Activated naive CD4-positive, alpha-beta T cell treated with anti-CD3 and anti-CD28 coated beads, Interleukin-2, amount 50 U/mL, for 72 hours (primary cell): ENCODE measurements around the gene CCL14. TPM values are rescaled to one million over a fixed set of nuclear protein-coding genes. Genes with fewer than 3 reads are reported as not detected.
"Not testable (repeated sequence)": the region's sequence is repeated elsewhere in the genome, so short reads cannot be mapped to it uniquely, and the experiment has no call there.

Experiments used
- ATAC-seq, 2 donors: fragments of 150-1000 bp; cut with Tn5 transposase; 2 replicates each; pipeline ENCODE4 v1.10.0; 2021; ENCODE audit warnings: mild to moderate bottlenecking in 2 of 2, moderate library complexity in 2 of 2
- DNase-seq, 2 donors: peaks; one replicate each; pipeline ENCODE4 v3.0.0; 2021 to 2022; ENCODE audit warnings: low spot score in 2 of 2
- H3K27ac Mint-ChIP-seq, 2 donors: one replicate each; pipeline ENCODE4 v1.8.0; 2022; ENCODE audit warnings: mild to moderate bottlenecking in 2 of 2, mixed read lengths in 2 of 2
- H3K36me3 Mint-ChIP-seq, 2 donors: one replicate each; pipeline ENCODE4 v1.8.0; 2022; ENCODE audit warnings: mixed read lengths in 2 of 2
- H3K9me3 Mint-ChIP-seq, 2 donors: one replicate each; pipeline ENCODE4 v1.8.0; 2022; ENCODE audit warnings: mixed read lengths in 2 of 2
- total RNA-seq, 2 donors: library from RNA; stranded (reverse); gene quantifications; one replicate each; pipeline ENCODE4 v1.2.3, GENCODE V29; 2022

The CCL14 gene
- total RNA-seq: not detected

DNA sequence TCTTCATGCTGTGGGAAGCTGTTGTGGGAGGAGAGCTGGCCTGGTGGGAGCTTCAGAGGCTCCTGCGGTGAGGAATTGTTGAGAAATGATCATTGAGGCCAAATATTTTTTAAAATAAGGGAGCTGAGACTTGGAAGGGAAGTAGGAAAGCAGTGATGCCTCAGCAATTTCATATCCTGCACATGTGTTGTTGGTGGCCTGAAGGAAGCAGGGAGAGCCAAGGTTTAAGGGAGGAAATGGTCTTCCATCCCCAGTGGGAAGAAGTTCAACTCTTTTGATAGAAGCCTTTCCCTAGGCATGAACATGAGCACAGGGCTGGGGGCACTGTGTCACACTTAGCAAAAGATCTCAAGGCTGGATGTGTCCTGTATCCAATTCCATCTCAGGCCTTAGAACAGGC lies at the start of gene CCL14:
CCL14 (minus strand) TSS at position 87 of the 400 bp plus-strand sequence; CDS start at position 7, 80 bp downstream.
- ATAC-seq: no peak
- no peak for DNase-seq
- Mint-ChIP-seq H3K36me3 (peaks cover 0 to 5% of the 10 kb centered on the region in 2 donors), H3K9me3 (peaks cover 5 to 7% of the 10 kb centered on the region in 2 donors), H3K27ac (peak within 1 kb of the TSS in 1 of 2 donors; percentile 4)

DNA sequence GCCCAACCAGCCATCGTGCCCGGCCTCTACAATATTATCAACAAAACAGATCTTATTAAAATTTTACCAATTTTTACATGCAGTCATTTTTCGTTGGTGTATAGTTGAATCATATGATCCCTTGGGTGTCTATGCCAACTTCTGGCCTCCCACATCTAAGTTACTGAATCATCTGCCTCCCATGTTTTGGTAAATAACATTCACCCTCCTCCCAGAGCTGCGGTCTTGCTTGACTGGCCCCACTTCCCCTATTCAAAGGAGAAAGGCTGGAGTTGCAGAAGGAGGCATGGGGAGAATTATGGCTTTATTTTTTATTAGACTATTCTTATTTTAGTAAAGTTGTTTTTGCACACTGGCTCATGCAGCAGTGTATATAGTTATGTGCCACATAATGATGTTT lies 49.7 kb upstream of the CCL14 start:
- ATAC-seq: no peak
- Mint-ChIP-seq H3K36me3 (no peaks in the 10 kb centered on the region), H3K27ac (no peak overlapping the region), H3K9me3 (no peaks in the 10 kb centered on the region)
- DNase-seq: no peak

DNA sequence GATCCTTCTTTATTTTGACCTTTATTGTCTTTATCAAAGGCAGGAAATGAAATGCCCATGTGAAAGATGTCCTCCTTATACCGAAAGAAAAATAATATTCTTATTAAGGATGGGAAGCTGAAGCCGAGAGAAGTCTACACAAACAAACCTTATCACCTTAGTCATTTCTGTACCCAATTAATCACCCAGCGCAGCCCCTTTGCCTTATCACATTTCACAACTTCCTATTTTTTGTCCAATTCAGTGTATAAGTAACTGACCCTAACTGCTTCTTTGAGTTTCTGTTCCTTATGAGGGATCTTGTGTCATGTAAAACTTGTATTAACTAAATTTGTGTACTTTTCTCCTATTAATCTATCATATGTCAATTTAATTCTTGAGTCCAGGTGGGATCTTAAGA lies 47.6 kb upstream of the CCL14 start:
- H3K36me3 Mint-ChIP-seq: no peaks in the 10 kb centered on the region
- no peak overlapping the region for H3K27ac Mint-ChIP-seq
- ATAC-seq (no peak), DNase-seq (no peak)
- H3K9me3 Mint-ChIP-seq: no peaks in the 10 kb centered on the region

DNA sequence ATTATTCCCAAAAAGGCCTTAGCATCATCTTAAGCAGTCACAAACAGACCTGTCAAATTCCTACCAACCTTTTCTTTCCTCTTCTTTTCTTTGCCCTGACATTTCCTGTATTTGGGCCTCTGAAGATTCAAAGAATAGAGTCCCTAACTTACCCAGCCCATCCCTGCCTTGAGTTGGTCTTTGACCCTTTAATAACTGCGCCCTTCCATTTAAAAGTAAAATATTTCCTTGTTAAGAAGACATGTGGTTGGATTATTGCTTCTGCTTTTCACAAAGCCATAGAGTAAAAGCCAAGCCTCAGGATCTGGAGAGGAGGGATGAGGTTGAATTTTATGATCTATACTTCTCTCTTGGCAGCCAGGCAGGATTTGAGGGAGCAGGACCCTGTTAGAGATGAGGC lies 44.4 kb upstream of the CCL14 start:
- DNase-seq (no peak), ATAC-seq (no peak)
- no peak overlapping the region for H3K27ac Mint-ChIP-seq
- no peaks in the 10 kb centered on the region for H3K36me3 Mint-ChIP-seq
- no peaks in the 10 kb centered on the region for H3K9me3 Mint-ChIP-seq

DNA sequence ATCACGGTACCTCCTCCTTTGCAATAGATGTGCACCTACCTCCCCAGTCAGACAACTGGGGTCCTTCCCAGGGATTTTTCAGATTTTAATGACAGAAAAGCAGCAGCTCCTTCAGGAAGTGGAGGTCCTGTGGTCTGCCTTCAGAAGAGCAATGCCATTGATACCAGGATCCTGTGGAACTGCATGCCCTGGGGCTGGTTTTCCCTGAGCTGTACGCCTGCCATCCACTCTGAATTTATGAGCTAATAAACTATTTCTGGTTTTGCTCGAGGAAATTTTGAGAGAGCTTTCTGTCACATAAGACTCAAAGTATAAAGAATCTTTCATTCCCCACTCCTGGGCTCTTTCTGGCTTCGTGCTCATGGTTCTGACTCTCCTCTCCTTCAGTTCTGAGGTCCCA lies 41.2 kb upstream of the CCL14 start:
- H3K36me3 Mint-ChIP-seq: no peaks in the 10 kb centered on the region
- DNase-seq (no peak), ATAC-seq (no peak)
- no peaks in the 10 kb centered on the region for H3K9me3 Mint-ChIP-seq
- no peak overlapping the region for H3K27ac Mint-ChIP-seq

DNA sequence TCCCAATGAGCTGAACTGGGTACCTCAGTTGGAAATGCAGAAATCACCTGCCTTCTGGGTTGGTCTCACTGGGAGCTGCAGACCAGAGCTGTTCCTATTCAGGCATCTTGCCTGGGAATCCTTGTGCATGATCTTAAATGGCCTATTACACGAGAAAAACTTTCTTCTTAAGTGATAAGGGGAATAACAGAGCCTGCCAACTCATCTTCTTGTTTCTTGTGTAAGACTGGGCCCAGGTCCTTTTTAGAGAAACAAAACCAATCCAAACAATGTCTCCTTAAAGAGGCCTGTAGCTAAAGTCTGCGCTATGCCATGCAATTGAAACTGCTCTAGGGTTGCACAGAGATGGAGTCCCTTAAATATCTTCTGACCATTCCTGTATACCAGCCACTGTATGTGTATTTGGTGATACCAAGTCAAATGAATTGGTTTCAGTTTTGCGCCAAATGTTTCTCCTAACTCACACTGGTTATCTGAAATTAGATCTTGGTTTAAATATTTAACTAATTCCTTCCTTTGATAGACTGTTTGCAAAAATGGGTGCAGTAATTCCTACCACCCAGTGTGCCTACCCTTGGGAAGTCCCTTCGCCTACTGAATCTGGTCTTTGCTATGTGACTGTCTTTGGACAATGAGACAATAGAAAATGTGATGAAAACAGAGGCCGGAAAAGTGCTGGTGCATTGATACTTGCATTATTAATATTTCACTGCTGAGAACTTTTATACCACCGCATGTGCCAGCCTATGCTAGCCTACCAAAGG lies 37.8 kb upstream of the CCL14 start:
- no peak for ATAC-seq
- Mint-ChIP-seq H3K36me3 (no peaks in the 10 kb centered on the region), H3K27ac (no peak overlapping the region), H3K9me3 (no peaks in the 10 kb centered on the region)
- no peak for DNase-seq

DNA sequence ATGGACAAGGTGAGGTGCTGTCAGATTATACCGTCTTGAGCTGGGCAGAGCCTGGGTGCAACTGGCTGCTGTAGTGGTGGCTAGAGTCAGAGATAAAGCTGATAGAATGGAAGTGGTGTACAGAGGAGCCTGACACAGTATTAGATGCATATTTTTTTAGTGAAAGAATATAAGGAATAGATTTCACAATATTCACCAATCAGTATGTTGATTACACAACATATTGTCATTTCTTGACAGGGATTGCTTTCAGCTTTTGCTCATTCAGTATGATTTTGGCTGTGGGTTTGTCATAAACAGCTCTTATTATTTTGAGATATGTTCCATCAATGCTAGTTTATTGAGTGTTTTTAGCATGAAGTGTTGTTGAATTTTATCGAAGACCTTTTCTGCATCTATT lies 32.9 kb upstream of the CCL14 start:
- DNase-seq (no peak), ATAC-seq (no peak)
- no peaks in the 10 kb centered on the region for H3K9me3 Mint-ChIP-seq
- no peak overlapping the region for H3K27ac Mint-ChIP-seq
- no peaks in the 10 kb centered on the region for H3K36me3 Mint-ChIP-seq

DNA sequence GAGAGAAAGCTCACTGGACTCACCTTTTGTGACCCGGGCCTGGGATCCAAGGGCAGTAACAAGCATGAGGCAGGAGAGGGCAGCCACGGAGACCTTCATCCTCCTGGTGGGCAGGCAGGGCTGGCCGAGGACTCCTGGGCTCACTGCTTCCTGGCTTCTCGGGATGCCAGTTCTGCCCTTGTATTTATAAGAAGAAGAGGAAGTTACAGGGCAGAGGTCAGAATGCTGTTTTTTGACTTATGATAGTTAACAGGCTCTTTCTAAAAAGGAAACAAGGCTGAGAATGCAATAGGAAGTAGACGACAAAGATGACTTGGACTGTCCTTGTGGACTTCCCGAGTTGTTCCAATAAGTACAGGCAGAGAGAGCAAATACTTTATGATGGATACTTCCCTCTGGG lies 31.3 kb upstream of the CCL14 start, which contains the start of gene CCL23:
CCL23 (minus strand) TSS at position 174 of the 400 bp plus-strand sequence; CDS start at position 99, 75 bp downstream.
- peak within 1 kb of the TSS in 1 of 2 donors; percentile 50 for H3K27ac Mint-ChIP-seq
- no peaks in the 10 kb centered on the region for H3K36me3 Mint-ChIP-seq
- DNase-seq (no peak), ATAC-seq (no peak)
- H3K9me3 Mint-ChIP-seq: no peaks in the 10 kb centered on the region

DNA sequence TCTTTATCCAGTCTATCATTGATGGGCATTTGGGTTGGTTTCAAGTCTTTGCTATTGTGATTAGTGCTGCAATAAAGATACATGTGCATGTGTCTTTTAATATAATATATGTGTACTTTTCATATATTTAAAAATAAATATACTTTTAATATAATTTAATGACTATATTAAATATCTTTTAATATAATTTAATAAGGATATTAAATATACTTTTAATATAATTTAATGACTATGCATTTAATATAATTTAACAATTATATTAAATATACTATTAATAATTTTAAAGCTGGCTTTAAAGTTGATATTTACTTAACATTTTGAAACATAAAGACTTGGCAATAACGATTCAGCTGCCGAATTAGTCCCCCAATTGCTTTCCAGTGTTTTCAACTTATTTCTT lies 30.0 kb upstream of the CCL14 start:
- no peak overlapping the region for H3K27ac Mint-ChIP-seq
- ATAC-seq: no peak
- H3K9me3 Mint-ChIP-seq: no peaks in the 10 kb centered on the region
- no peaks in the 10 kb centered on the region for H3K36me3 Mint-ChIP-seq
- DNase-seq: no peak

DNA sequence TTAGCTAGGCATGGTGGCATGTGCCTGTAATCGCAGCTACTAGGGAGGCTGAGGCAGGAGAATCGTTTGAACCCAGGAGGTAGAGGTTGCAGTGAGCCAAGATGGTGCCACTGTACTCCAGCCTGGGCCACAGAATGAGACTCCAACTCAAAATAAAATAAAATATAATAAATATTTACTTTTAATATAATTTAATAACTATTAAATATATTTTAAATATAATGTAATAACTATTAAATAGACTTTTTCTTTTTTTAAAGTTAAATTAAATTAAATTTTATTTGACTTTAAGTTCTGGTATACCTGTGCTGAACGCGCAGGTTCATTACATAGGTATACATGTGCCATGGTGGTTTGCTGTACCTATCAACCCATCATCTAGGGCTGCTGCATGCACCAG lies 29.4 kb upstream of the CCL14 start:
- not testable (repeated sequence) for H3K36me3 Mint-ChIP-seq, ATAC-seq, H3K27ac Mint-ChIP-seq, H3K9me3 Mint-ChIP-seq, DNase-seq

DNA sequence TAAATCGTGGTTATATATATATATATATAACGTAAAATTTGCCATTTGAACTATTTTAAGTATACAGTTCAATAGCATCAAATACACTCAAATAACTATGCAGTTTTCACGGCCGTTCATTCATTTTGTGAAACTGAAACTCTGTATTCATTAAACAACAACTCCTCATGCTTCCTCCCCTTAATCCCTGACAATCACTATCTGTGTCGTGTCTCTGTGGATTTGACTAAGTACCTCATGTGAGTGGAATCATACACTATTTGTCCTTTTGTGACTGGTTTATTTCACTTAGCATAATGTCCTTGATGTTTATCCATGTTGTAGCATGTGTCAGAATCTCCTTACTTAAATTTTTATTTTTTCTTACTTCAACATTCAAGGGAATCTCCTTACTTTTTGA lies 28.4 kb upstream of the CCL14 start:
- H3K27ac Mint-ChIP-seq: no peak overlapping the region
- no peaks in the 10 kb centered on the region for H3K9me3 Mint-ChIP-seq
- DNase-seq (no peak), ATAC-seq (no peak)
- no peaks in the 10 kb centered on the region for H3K36me3 Mint-ChIP-seq

DNA sequence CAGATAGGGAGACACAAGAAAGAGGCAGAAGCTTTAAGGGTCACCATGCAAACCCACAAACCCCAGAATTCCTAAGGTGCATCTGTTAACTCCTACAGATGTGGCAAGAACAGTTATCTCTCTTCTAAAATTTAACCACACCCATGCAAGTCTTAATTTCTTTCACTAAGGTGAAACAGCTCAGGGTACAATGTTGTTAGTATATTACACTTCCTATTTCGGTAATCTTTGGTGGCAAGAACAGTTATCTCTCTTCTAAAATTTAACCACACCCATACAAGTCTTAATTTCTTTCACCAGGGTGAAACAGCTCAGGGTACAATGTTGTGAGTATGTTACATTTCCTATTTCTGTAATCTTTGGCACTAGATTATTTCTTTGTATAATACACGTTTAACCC lies 24.7 kb upstream of the CCL14 start:
- no peak for ATAC-seq
- no peak overlapping the region for H3K27ac Mint-ChIP-seq
- no peak for DNase-seq
- no peaks in the 10 kb centered on the region for H3K36me3 Mint-ChIP-seq
- peaks cover 7% of the 10 kb centered on the region in 2 donors for H3K9me3 Mint-ChIP-seq

DNA sequence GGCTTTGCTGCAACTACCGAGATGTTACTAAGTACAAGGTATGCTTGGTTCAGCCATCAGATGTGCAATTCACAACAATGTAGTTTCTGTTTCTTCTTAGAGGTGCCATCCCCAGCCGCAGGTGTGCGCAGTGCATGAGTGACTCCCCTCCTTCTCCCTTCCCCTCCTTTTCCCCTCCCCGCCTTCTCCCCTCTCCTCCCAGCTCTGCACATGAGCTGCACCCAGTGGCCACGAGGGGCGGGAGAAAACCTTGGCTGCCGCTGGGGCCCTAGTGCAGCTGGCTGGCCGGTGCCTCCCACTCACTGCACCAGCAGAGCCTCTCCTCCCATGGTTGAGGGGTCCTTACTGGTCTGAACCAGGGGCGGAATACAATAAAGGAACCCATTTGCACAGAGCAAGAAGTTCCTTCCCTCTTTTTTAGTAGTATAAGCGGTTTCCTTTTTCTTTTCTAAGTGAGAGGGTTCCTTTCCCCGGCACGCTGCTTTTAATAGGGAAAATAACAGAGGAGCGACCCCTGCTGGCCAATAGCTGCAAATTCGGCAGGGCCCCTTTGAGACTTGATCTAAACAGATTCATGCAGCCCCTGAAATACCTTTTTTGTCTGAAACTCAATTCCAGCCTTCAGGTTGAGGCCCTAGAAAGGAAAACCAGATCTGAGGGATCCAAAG lies 22.6 kb upstream of the CCL14 start:
- Mint-ChIP-seq H3K27ac (no peak overlapping the region), H3K9me3 (peaks cover 7% of the 10 kb centered on the region in 2 donors), H3K36me3 (no peaks in the 10 kb centered on the region)
- DNase-seq (no peak), ATAC-seq (no peak)

DNA sequence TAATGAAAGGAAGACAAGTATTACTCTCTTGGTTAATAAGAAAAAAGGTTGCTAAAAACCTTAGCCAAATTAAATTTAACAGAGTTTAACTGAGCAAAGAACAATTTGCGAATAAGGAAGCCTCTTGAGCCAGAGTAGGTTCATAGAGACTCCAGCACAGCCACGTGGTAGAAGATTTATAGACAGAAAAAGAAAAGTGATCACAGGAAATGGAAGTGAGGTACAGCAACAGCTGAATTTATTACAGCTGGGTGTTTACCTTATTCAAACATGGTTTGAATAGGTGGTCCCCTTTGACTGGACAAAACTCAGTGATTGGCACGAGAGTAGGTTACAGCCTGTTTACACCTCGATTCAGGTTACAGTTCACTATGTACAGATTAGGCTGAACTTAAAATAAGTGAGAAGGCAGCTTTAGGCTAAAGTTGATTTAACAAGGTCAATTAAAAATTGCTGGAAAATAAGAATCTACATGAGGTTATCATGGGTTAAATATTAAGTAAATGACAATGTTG lies 18.1 kb upstream of the CCL14 start:
- H3K36me3 Mint-ChIP-seq: no peaks in the 10 kb centered on the region
- DNase-seq (no peak), ATAC-seq (no peak)
- H3K27ac Mint-ChIP-seq: no peak overlapping the region
- peaks cover 7% of the 10 kb centered on the region in 2 donors for H3K9me3 Mint-ChIP-seq

DNA sequence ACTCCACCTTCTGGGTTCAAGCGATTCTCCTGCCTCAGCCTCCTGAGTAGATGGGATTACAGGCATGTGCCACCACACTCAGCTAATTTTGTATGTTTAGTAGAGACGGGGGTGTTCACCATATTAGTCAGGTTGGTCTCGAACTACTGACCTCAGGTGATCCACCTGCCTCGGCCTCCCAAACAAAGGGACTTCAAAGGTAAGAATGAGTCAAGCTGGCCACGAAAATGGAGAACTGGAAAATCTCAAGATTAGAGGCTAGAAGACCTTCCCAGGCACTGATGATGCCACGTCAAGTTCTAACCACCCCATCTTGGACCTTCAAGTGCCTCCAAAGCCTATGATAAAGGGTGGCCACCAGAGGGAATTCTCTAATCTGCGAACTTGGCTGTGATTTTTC lies 16.1 kb upstream of the CCL14 start:
- ATAC-seq: no peak
- no peak overlapping the region for H3K27ac Mint-ChIP-seq

DNA sequence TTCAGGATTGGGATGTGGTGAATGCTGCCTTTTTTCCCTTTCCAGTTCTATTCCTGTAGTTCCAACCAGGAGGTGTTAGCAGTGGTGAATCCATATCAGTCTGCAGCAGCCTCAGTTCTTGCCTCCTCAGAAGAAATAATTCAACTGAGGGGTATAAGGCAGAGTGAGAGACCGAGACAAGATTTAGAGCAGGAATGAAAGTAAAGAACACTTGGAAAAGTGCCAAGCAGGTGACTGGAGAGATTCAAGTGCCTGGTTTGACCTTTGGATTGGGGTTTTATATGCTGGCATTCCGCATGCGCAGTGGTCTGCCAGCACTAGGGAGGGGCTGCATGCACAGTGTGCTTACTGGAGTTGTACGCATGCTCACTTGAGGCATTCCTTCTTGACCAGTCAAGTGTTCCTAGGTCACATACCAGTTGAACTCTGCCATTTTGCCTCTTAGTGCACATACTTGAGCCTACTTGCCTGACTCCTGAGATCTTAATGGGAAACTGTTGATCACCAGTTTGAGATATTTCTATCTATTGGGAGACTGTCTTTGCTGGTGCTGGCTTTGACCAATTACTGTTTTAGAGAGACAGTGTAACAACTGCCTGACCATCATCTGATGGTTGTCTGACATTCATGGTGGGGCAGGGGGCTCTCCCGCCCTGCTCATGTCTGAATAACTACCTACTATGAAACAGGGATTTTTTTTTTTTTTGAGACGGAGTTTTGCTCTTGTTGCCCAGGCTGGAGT lies 15.5 kb upstream of the CCL14 start:
- DNase-seq (no peak), ATAC-seq (no peak)
- H3K27ac Mint-ChIP-seq: no peak overlapping the region
- no peaks in the 10 kb centered on the region for H3K9me3 Mint-ChIP-seq
- no peaks in the 10 kb centered on the region for H3K36me3 Mint-ChIP-seq

More for the DNA sequence above, 16.1 kb upstream of the CCL14 start:
- Mint-ChIP-seq H3K36me3 (no peaks in the 10 kb centered on the region), H3K9me3 (peaks cover under 1% of the 10 kb centered on the region in 2 donors)
- DNase-seq: no peak

DNA sequence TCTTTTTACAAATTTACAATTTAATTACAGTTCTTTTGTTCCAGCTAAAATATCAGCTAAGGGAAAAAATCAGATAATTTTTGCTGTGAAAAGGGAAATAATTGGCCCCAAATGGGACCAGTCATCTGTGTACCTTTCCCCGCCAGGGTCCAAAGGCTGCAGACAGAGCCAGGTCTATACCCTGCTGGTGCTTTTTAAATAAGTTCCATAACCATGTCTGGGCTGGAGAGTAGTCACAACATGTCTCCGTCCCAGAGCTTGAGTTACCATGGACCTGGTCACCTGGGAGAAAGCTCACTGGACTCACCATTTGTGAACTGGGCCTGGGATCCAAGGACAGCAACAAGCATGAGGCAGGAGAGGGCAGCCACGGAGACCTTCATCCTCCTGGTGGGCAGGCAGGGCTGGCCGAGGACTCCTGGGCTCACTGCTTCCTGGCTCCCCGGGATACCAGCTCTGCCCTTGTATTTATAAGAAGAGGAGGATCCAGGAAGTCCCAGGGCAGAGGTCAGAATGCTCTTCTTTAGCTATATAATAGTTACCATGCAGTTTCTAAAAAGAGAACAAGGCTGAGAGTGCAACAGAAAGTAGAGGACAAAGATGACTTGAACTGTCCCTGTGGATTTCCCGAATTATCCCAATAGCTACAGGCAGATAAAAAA lies 14.7 kb upstream of the CCL14 start, which contains the start of gene CCL15:
CCL15 (minus strand) TSS at position 444 of the 662 bp plus-strand sequence; CDS start at position 383, 61 bp downstream.
- H3K36me3 Mint-ChIP-seq: no peaks in the 10 kb centered on the region
- H3K9me3 Mint-ChIP-seq: no peaks in the 10 kb centered on the region
- no peak within 1 kb of the TSS for H3K27ac Mint-ChIP-seq
- ATAC-seq (no peak), DNase-seq (no peak)
